Measurements from ENCODE around the gene HAUS1.
"Not testable (repeated sequence)": the region's sequence is repeated elsewhere in the genome, so short reads cannot be mapped to it uniquely, and the experiment has no call there.

The HAUS1 gene
- total RNA-seq = 26.1 to 30.2 reads per million in 2 donors

- DNase-seq = peak; percentile 65
Measured at GRCh38 chr18:46104128-46104911, at the start of gene HAUS1. TSS of gene HAUS1 (plus strand) at chr18:46104385. CDS start at chr18:46104412, 27 bp downstream.

GRCh38 chr18:46054956-46055837 lies 49.0 kb upstream of the HAUS1 start:
- DNase-seq = no peak

- no peak for DNase-seq
Measured at GRCh38 chr18:46055838-46056230, 48.4 kb upstream of the HAUS1 start.

- no peak for DNase-seq
Measured at GRCh38 chr18:46060359-46060841, 43.8 kb upstream of the HAUS1 start.

- no peak for DNase-seq
Measured at GRCh38 chr18:46061387-46061786, 42.8 kb upstream of the HAUS1 start.

GRCh38 chr18:46061796-46062195 lies 42.4 kb upstream of the HAUS1 start:
- no peak for DNase-seq

GRCh38 chr18:46062781-46063180 lies 41.4 kb upstream of the HAUS1 start:
- no peak for DNase-seq

- no peak for DNase-seq
Measured at GRCh38 chr18:46067438-46068007, 36.7 kb upstream of the HAUS1 start.

- DNase-seq = no peak
Measured at GRCh38 chr18:46068763-46069162, 35.4 kb upstream of the HAUS1 start.

- DNase-seq = no peak
Measured at GRCh38 chr18:46069524-46069923, 34.7 kb upstream of the HAUS1 start.

- DNase-seq = no peak
Measured at GRCh38 chr18:46070232-46070631, 34.0 kb upstream of the HAUS1 start.

GRCh38 chr18:46070815-46071652 lies 33.2 kb upstream of the HAUS1 start:
- DNase-seq = no peak

- DNase-seq = peak; percentile 53
Measured at GRCh38 chr18:46071653-46072375, 32.4 kb upstream of the HAUS1 start, which contains the start of gene PSTPIP2. TSS of gene PSTPIP2 (minus strand) at chr18:46072260. CDS start at chr18:46072188, 72 bp downstream.

- no peak for DNase-seq
Measured at GRCh38 chr18:46072376-46072867, 31.8 kb upstream of the HAUS1 start.

GRCh38 chr18:46072959-46073358 lies 31.2 kb upstream of the HAUS1 start:
- DNase-seq = no peak

- DNase-seq = no peak
Measured at GRCh38 chr18:46073474-46074331, 30.5 kb upstream of the HAUS1 start.

- DNase-seq = no peak
Measured at GRCh38 chr18:46079336-46079735, 24.8 kb upstream of the HAUS1 start.

- DNase-seq = no peak
Measured at GRCh38 chr18:46080156-46080555, 24.0 kb upstream of the HAUS1 start.

GRCh38 chr18:46084431-46084830 lies 19.8 kb upstream of the HAUS1 start:
- DNase-seq = no peak

- DNase-seq = not testable (repeated sequence)
Measured at GRCh38 chr18:46088501-46088900, 15.7 kb upstream of the HAUS1 start.
